IPS-18a (cell line): Measurements from ENCODE around the gene IRF2.

Source experiments
- H3K27ac ChIP-seq: one replicate; pipeline ENCODE4 v1.5.1; 2013; ENCODE audit warnings: low read length
- H3K27me3 ChIP-seq: one replicate; pipeline ENCODE4 v1.6.1; 2013; ENCODE audit warnings: mild to moderate bottlenecking, low read length; ENCODE audit not compliant: control insufficient read depth, insufficient read depth
- H3K36me3 ChIP-seq: one replicate; pipeline ENCODE4 v1.6.1; 2013; ENCODE audit warnings: low read depth, low read length; ENCODE audit not compliant: control insufficient read depth
- H3K4me1 ChIP-seq: one replicate; pipeline ENCODE4 v1.6.1; 2013; ENCODE audit warnings: low read depth, low read length; ENCODE audit not compliant: control insufficient read depth
- H3K4me3 ChIP-seq: one replicate; pipeline ENCODE4 v1.5.1; 2013; ENCODE audit warnings: low read length
- H3K9ac ChIP-seq: one replicate; pipeline ENCODE4 v1.6.1; 2013; ENCODE audit warnings: mild to moderate bottlenecking, low read length, moderate library complexity
- H3K9me3 ChIP-seq: one replicate; pipeline ENCODE4 v1.6.1; 2013; ENCODE audit warnings: low read depth, low read length; ENCODE audit not compliant: control insufficient read depth

Gene IRF2

DNA sequence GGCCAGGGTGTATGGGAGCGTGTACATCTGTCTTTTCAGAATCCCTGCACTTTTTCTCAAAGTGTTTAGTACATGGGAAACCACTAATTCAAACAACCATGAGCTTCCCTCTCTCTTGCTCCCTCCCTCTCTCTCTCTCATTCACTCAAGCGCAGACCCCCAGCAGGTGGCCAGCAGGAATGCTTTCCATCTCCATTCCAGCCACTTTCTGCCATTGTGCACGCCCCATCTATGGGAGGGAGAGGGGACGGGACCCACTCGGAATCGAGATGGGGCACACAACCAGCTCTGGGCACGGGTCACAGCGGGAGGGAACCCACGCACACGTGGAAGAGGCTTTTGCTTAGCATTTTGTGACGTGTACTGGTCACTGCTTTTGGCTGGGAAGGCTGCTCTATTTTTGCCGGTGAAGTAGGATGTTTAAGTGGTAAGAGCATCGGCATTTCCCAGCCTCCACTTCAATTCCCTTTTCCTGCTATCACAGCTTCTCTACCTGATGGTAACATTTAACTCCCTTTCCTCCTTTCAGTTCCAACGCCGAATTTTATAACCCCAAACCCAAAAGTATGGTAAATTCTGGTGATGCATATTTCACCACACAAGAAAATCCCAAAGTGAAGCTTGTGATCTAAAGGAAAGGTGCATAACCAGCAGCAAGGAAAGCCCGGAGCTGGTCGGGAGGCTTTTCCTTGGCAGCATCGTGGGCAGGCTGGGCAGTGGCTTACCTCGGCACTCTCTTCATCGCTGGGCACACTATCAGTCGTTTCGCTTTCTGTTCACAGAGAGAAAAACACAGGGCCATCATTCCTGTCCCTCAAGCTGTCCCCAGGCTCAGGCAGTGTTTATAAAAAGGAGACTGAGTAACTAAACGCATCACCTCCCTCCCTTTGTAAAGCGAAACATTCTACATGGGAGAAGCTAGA, 84.1 kb downstream of the IRF2 start:
- Histone ChIP-seq H3K9ac (no peak overlapping the region), H3K4me1 (peaks cover 29% of the 10 kb centered on the region), H3K9me3 (no peaks in the 10 kb centered on the region), H3K4me3 (peak overlapping the region; percentile 16), H3K27ac (no peak overlapping the region), H3K27me3 (no peaks in the 10 kb centered on the region), H3K36me3 (peaks cover 9% of the 10 kb centered on the region)

DNA sequence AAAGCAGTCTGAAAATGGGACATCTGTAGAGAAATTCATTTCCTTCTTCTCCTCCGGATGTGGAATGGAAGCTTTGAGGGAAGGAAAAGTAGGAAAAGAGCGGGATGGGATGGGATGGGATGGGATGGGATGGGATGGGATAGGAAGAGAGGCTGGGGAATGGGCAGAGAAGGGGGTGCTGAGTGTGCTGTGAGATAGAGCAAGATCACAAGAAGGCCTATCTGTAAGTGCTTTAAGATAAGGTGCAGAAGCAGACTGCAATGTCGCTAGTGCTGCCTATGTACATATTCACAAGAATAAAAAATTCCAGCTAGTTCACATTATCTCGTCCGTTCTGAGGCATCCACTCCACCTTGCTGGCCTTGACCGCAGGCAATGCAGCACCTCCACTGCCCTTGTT, 86.2 kb downstream of the IRF2 start:
- no peak overlapping the region for H3K27ac ChIP-seq
- H3K4me1 ChIP-seq = peaks cover 50% of the 10 kb centered on the region
- no peak overlapping the region for H3K4me3 ChIP-seq
- H3K27me3 ChIP-seq = no peaks in the 10 kb centered on the region
- peaks cover 9% of the 10 kb centered on the region for H3K36me3 ChIP-seq
- no peak overlapping the region for H3K9ac ChIP-seq
- no peaks in the 10 kb centered on the region for H3K9me3 ChIP-seq

DNA sequence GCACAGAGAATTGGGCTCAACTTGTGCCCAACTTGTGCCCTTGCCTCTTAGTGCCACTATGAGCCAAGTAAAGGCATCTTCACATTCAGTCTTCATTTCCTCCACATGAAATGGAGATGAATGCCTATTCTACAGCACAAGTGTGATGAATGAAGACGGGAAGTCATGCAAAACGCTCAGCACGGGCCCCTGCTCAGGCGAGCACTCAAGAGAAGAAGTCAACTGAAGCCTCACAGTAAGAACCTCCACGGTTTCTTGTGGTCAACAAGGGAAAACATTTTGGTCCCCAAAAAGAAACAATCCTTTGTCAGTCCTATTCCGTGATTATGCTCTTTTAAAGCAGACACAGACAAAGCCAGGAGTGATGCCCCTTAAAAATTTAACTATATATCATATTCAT, 87.0 kb downstream of the IRF2 start:
- Histone ChIP-seq H3K27ac (no peak overlapping the region), H3K27me3 (no peaks in the 10 kb centered on the region), H3K9ac (no peak overlapping the region), H3K36me3 (peaks cover 9% of the 10 kb centered on the region), H3K4me1 (peaks cover 58% of the 10 kb centered on the region), H3K9me3 (no peaks in the 10 kb centered on the region), H3K4me3 (no peak overlapping the region)

DNA sequence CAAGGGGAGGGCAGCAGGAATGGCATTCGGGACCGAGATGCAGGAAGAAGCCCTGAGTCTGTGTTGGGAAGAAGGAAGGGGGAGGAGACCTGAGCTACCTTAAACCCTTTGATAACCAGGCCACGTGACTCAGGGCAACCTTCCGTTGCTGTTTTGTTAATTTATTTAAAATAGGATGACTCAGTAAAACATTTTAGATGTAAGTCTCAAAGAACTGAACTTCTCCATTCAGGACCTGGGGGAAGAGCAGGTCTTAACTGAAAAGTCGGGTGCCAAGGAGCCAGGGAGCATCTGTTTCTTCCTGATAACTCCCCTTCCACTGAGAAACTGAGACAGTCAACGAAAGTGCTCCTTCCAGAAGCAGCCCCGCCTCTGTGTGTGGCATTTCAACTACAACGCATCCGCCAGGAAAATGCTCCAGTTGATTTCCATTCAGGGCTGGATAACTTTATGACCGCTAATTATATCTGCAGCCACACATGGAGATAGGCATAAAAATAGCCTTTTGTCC, 88.0 kb downstream of the IRF2 start:
- H3K27ac ChIP-seq = no peak overlapping the region
- H3K4me3 ChIP-seq = peak overlapping the region; percentile 1

DNA sequence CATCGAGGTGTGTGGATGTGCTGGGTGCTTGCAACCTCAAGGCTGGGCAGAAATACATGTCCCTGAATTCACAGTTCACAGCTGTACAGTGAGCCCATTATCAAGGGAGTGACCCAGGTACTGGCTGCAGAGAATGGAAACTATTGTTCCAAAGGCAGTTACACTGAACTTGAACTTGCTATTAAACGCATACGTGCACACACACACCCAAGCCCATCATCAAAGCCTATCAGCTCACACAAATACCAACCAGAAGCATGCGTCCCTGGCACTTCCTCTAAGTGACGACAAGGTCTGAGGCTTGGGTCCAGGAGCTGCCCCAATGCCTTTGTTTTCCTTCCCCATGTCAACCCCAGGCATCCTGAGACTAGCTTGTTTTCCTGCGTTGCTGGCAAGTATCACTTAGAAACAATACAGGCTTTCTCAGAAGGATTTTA, 88.6 kb downstream of the IRF2 start:
- H3K9ac ChIP-seq = no peak overlapping the region
- H3K9me3 ChIP-seq = no peaks in the 10 kb centered on the region
- H3K27me3 ChIP-seq = no peaks in the 10 kb centered on the region
- H3K4me3 ChIP-seq = peak overlapping the region; percentile 1
- H3K4me1 ChIP-seq = peaks cover 63% of the 10 kb centered on the region
- H3K27ac ChIP-seq = no peak overlapping the region
- no peaks in the 10 kb centered on the region for H3K36me3 ChIP-seq

More for the DNA sequence above, 88.0 kb downstream of the IRF2 start:
- no peak overlapping the region for H3K9ac ChIP-seq
- H3K27me3 ChIP-seq = no peaks in the 10 kb centered on the region
- no peaks in the 10 kb centered on the region for H3K9me3 ChIP-seq
- H3K4me1 ChIP-seq = peaks cover 63% of the 10 kb centered on the region
- H3K36me3 ChIP-seq = peaks cover 4% of the 10 kb centered on the region

DNA sequence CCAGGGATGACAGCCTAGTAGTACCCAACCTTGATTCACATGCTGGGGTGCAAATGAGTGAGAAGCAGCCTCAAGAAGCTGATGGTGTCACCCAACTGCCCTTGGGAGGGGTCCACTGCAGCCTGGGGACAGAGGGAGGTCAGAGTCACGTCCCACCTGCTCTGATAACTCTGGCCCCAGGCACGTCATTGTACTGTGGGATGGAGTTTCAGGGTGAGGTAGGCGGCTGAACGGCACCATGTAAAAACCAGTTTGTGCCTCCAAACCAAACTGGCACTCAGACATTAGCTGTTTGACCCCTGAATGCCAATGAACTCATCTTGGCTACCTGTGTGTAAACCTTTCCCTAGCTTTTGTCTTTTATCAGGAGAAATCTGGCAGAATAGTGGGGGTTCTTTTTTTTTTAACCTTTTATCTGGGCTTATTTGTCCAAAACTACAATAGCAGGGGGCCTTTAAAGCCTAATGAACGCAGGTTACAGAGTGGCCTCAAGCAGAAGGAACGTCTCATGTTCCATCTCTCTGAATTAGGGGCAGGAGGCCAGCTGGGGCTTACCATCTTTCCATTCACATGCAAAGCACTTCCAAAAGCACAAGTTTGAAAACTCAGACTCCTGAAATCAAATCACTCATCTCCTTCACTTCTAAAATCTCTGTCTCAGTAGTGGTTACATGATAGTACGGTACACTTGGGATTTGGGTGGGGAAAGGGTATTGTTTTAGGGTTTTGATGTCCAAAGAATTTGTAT, 89.4 kb downstream of the IRF2 start:
- Histone ChIP-seq H3K36me3 (no peaks in the 10 kb centered on the region), H3K9me3 (no peaks in the 10 kb centered on the region), H3K4me3 (no peak overlapping the region), H3K27ac (no peak overlapping the region), H3K4me1 (peaks cover 63% of the 10 kb centered on the region), H3K27me3 (no peaks in the 10 kb centered on the region), H3K9ac (no peak overlapping the region)

DNA sequence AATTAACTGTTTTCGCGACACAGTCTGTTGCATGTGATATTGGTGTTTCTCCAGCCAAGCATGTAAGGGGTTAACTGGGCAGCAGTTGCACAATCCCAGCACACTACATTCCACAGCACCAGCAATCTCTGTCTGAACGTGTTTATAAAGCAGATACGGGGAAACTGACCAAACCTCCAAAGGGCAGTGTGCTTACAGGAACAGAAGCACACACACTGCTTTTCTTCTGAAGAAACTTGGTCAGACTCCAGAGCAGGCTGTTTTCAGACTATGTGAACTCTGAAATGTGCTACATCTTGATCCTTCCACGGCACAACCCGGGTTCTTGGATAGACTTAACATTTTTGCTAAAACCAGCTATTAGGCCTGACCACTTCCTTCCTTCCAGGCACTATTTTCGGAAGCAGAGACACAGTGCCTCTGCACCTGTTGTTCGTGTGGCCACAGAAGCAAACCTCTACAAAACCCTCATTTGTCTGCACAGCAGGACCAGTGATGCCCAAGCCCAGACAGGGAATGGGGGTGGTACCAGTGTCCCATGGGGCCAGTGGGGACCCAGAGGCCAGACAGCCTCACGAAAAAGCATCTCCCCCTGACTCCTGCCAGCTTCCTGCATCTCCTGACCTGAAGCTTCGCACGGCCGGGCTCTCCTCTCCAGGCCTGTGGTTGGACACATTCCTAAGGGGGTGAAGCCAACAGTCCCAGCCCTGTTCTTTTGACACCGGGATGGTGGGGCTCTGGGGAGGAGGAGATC, 90.1 kb downstream of the IRF2 start:
- Histone ChIP-seq H3K27ac (no peak overlapping the region), H3K27me3 (no peaks in the 10 kb centered on the region), H3K4me1 (peaks cover 57% of the 10 kb centered on the region), H3K4me3 (no peak overlapping the region), H3K9ac (no peak overlapping the region), H3K36me3 (no peaks in the 10 kb centered on the region), H3K9me3 (no peaks in the 10 kb centered on the region)

DNA sequence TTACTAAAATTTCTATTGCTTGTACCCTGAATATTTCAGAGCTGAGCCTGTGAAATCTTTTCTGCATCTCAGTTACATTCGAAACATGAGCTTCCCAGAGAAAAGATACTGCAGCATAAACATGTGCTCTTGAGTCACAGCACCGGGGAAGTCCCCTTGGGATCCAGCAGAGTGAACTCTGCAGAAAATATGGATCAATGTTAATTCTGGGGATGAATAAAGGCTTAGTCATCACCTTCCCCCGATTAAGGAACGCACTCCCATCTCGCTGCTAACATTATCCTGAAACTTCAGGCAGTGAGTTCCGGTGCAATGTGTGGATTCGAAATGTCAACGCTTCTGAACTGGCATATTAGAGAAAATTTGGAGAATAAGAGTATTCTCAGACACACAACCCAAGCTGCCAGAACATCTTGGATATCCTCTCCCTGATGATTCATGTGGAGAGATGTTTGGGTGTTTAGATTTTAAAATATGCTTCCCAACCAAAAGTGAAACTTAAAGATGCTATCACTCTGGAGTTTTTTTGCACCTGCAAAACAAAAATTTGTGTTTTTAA, 90.8 kb downstream of the IRF2 start:
- peaks cover 57% of the 10 kb centered on the region for H3K4me1 ChIP-seq
- H3K9ac ChIP-seq = no peak overlapping the region
- H3K9me3 ChIP-seq = no peaks in the 10 kb centered on the region
- H3K27ac ChIP-seq = no peak overlapping the region
- H3K27me3 ChIP-seq = no peaks in the 10 kb centered on the region
- H3K4me3 ChIP-seq = no peak overlapping the region
- H3K36me3 ChIP-seq = no peaks in the 10 kb centered on the region

DNA sequence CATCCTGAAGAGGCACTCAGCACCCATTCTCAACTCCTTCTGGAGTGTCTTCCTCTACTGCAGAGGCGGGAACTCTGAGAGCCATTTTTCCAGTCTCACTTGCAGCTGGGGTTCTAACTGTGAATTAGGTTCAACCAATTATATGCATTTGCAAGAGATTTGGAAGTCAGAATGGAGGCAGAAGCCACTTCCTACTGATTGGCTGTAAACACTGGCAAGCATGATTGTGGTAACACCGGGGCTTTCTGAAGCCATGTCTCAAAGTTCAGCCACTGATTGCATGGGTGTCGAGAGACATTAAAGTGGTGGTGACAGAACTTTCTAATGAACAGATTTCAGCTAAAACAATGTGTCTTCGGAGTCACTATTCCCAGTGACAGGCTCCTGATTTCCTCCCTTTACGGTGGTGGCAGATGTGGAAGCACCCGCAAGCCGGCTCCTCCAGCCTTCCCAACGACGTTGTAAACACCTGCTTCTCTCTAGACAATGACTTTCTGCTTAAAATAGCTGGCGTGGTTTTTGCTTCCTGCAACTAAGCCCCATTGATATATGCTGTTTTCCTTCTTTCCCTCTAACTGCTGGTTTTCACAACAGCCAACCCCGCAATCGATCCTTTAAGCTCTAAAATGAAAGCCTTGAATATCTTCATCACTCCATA, 92.0 kb downstream of the IRF2 start:
- Histone ChIP-seq H3K4me3 (no peak overlapping the region), H3K27ac (no peak overlapping the region)

DNA sequence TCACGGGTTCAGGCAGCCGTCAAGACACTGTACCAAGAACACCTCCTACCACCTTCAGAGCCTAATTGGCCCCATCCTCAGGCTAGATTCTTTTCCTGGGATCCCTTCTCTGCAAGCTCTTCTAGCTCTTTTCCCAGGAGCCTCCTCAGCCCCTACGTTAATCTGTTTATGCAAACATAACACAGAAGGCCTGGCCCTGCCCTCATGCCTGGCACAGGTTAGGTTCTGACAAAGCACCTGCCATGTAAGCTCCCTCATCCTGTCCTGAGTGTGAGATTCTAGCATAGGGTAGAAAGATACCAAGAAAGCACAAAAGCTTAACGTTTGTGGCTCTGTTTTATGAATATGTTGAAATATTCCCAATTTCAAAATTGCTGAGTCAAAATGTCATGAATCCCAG, 93.6 kb downstream of the IRF2 start:
- no peak overlapping the region for H3K27ac ChIP-seq

More for the DNA sequence above, 92.0 kb downstream of the IRF2 start:
- Histone ChIP-seq H3K9ac (no peak overlapping the region), H3K36me3 (no peaks in the 10 kb centered on the region), H3K9me3 (no peaks in the 10 kb centered on the region), H3K4me1 (peaks cover 55% of the 10 kb centered on the region), H3K27me3 (no peaks in the 10 kb centered on the region)

More for the DNA sequence above, 93.6 kb downstream of the IRF2 start:
- Histone ChIP-seq H3K9ac (no peak overlapping the region), H3K9me3 (no peaks in the 10 kb centered on the region), H3K4me1 (peaks cover 44% of the 10 kb centered on the region), H3K27me3 (no peaks in the 10 kb centered on the region), H3K36me3 (no peaks in the 10 kb centered on the region), H3K4me3 (no peak overlapping the region)
